HCT116 (cell line): ENCODE data around the gene ERCC5. TPM values are rescaled to one million over a fixed set of nuclear protein-coding genes. Genes with fewer than 3 reads are reported as not detected.

ENCODE experiments used
- ATAC-seq: fragments of 200-7000 bp; cut with Tn5 transposase; 2 replicates; pipeline ENCODE4 v1.9.1; 2020; ENCODE audit warnings: mild to moderate bottlenecking, moderate library complexity
- BruUV-seq: library from RNA; stranded (reverse); fragments of 400-500 nt; replicated peaks from 2 replicates; lab custom pipeline; 2021; lab: Mats Ljungman, UMichigan
- CTCF ChIA-PET: fragments of 300-600 bp; sonication (Branson Sonifier 250); formaldehyde crosslinking; loops from one replicate; lab custom pipeline; 2021; ENCODE audit warnings: antibody characterized with exemption; lab: Charles Lee
- POLR2A ChIA-PET: fragments of 300-600, 350-600 bp; sonication (Branson Sonifier 250); formaldehyde crosslinking; loops from one replicate; lab custom pipeline; 2021; ENCODE audit warnings: antibody characterized with exemption; lab: Charles Lee
- RAD21 ChIA-PET, 2 experiments: fragments of 300-600 bp; sonication (Branson Sonifier 250); formaldehyde crosslinking; loops; one replicate each; lab custom pipeline; 2023; ENCODE audit warnings: low total read pairs in 2 of 2; ENCODE audit not compliant: uncharacterized antibody in 2 of 2, unreplicated experiment in 2 of 2, low non-redundant PET in 1 of 2; lab: Charles Lee
- DNase-seq: peaks from one replicate; pipeline ENCODE4 v3.0.0-alpha.2; 2010; ENCODE audit warnings: low read depth, low spot score
- H2AFZ ChIP-seq: fragments of 200-600 bp; shearing (Covaris generic), sonication (generic); 2 replicates; pipeline ENCODE4 v1.6.1; 2017; ENCODE audit warnings: low read depth, mixed run types, mixed read lengths, antibody characterized with exemption, low read length; ENCODE audit not compliant: poor library complexity, severe bottlenecking
- H3K27ac ChIP-seq: 2 replicates; pipeline ENCODE4 v1.5.1; 2012; ENCODE audit warnings: low read depth, low read length
- H3K27me3 ChIP-seq: fragments of 200-600 bp; sonication (generic); 2 replicates; pipeline ENCODE4 v1.6.1; 2016; ENCODE audit warnings: mixed run types, low read length, mixed read lengths; ENCODE audit not compliant: insufficient read depth
- H3K36me3 ChIP-seq, 2 experiments: fragments of 200-500 bp in 1 of 2; fragments of 200-600 bp in 1 of 2; sonication (Bioruptor generic) in 1 of 2; sonication (generic) in 1 of 2; 2 replicates each; pipeline versions ENCODE4 v1.5.1 to v1.6.1; 2014 to 2016; ENCODE audit warnings: low read length in 2 of 2, inconsistent platforms in 1 of 2, mixed read lengths in 1 of 2, mixed run types in 1 of 2; ENCODE audit not compliant: insufficient read depth in 2 of 2, control insufficient read depth in 1 of 2
- H3K4me1 ChIP-seq, 2 experiments: fragments of 200-600 bp in 1 of 2; sonication (generic) in 1 of 2; 2 replicates each; pipeline versions ENCODE4 v1.5.1 to v1.6.1; 2012 to 2017; ENCODE audit warnings: low read length in 2 of 2, inconsistent platforms in 1 of 2, mild to moderate bottlenecking in 1 of 2, mixed read lengths in 1 of 2, mixed run types in 1 of 2, moderate library complexity in 1 of 2; ENCODE audit not compliant: insufficient read depth in 2 of 2, control insufficient read depth in 1 of 2
- H3K4me2 ChIP-seq: fragments of 200-600 bp; sonication (generic); 2 replicates; pipeline ENCODE4 v1.6.1; 2017; ENCODE audit warnings: mixed run types, low read length, mixed read lengths
- H3K4me3 ChIP-seq, 2 experiments: fragments of 200-600 bp in 1 of 2; sonication (generic) in 1 of 2; replicated peaks in 1 of 2; 2 replicates each; pipeline ENCODE4 v1.5.1; 2011 to 2016; ENCODE audit warnings: low read length in 2 of 2, control low read depth in 1 of 2, low read depth in 1 of 2, mild to moderate bottlenecking in 1 of 2, mixed read lengths in 1 of 2, mixed run types in 1 of 2
- H3K79me2 ChIP-seq: fragments of 200-600 bp; sonication (generic); 2 replicates; pipeline ENCODE4 v1.6.1; 2017; ENCODE audit warnings: mild to moderate bottlenecking, mixed run types, low read length, moderate library complexity, mixed read lengths; ENCODE audit not compliant: insufficient read depth
- H3K9ac ChIP-seq: fragments of 200-600 bp; sonication (generic); 2 replicates; pipeline ENCODE4 v1.6.1; 2016; ENCODE audit warnings: low read length, mixed read lengths
- H3K9me2 ChIP-seq: fragments of 200-600 bp; sonication (generic), shearing (Covaris generic); 2 replicates; pipeline ENCODE4 v1.6.1; 2017; ENCODE audit warnings: mixed run types, mild to moderate bottlenecking, moderate library complexity; ENCODE audit not compliant: insufficient read depth
- H3K9me3 ChIP-seq, 2 experiments: fragments of 200-500 bp in 1 of 2; fragments of 200-600 bp in 1 of 2; sonication (Bioruptor generic) in 1 of 2; sonication (generic) in 1 of 2; 2 replicates each; pipeline ENCODE4 v1.6.1; 2014 to 2017; ENCODE audit warnings: low read length in 2 of 2, mixed read lengths in 2 of 2, inconsistent platforms in 1 of 2, low read depth in 1 of 2, mild to moderate bottlenecking in 1 of 2, mixed run types in 1 of 2, moderate library complexity in 1 of 2; ENCODE audit not compliant: control insufficient read depth in 1 of 2, insufficient read depth in 1 of 2
- H4K20me1 ChIP-seq: fragments of 200-600 bp; sonication (generic), shearing (Covaris generic); 2 replicates; pipeline ENCODE4 v1.6.1; 2017; ENCODE audit warnings: mixed run types, mild to moderate bottlenecking, moderate library complexity; ENCODE audit not compliant: insufficient read depth
- ATF3 ChIP-seq: IDR thresholded peaks from 2 replicates; pipeline ENCODE4 v1.6.1; 2012
- CEBPB ChIP-seq: IDR thresholded peaks from 2 replicates; pipeline ENCODE4 v1.6.1; 2012; ENCODE audit warnings: low read depth
- EZH2phosphoT487 ChIP-seq: fragments of 200-600 bp; IDR thresholded peaks from 2 replicates; pipeline ENCODE4 v1.6.1; 2018; ENCODE audit warnings: antibody characterized with exemption, borderline replicate concordance
- MAX ChIP-seq: IDR thresholded peaks from 2 replicates; pipeline ENCODE4 v1.6.1; 2012
- POLR2A ChIP-seq: IDR thresholded peaks from 2 replicates; pipeline ENCODE4 v1.7.0; 2011; ENCODE audit warnings: borderline replicate concordance; ENCODE audit not compliant: insufficient read depth, insufficient read length; ENCODE audit errors: extremely low read depth
- POLR2AphosphoS5 ChIP-seq: IDR thresholded peaks from 2 replicates; pipeline ENCODE4 v1.6.1; 2011; ENCODE audit warnings: mild to moderate bottlenecking, low read depth, low read length, moderate library complexity
- REST ChIP-seq: IDR thresholded peaks from 2 replicates; pipeline ENCODE4 v1.6.1; 2012; ENCODE audit warnings: low read depth
- SIN3A ChIP-seq: IDR thresholded peaks from 2 replicates; pipeline ENCODE4 v1.6.1; 2012; ENCODE audit warnings: low read depth
- SP1 ChIP-seq: IDR thresholded peaks from 2 replicates; pipeline ENCODE4 v1.6.1; 2012; ENCODE audit warnings: low read depth
- SRF ChIP-seq: IDR thresholded peaks from 2 replicates; pipeline ENCODE4 v1.6.1; 2012; ENCODE audit warnings: low read depth
- YY1 ChIP-seq: IDR thresholded peaks from 2 replicates; pipeline ENCODE4 v1.6.1; 2011; ENCODE audit warnings: low read length, low read depth, moderate library complexity, mild to moderate bottlenecking; ENCODE audit not compliant: insufficient replicate concordance; ENCODE audit errors: extremely low read depth
- ZNF274 ChIP-seq: fragments of 200-500 bp; sonication (Bioruptor generic); IDR thresholded peaks from 2 replicates; pipeline ENCODE4 v1.6.1; 2014; ENCODE audit warnings: mild to moderate bottlenecking, low read depth, low read length, inconsistent platforms
- intact Hi-C: fragments of 100-400 bp; cut with micrococcal nuclease; formaldehyde crosslinking; loops from 2 replicates; pipeline ENCODE4 v1.10.0; 2022
- total RNA-seq: library from RNA; stranded (reverse); gene quantifications from one replicate; pipeline ENCODE4 v1.2.1, GENCODE V29; 2021; ENCODE audit not compliant: unreplicated experiment

The ERCC5 gene
- total RNA-seq, 1 experiment from 2014 or later: 25.6 TPM

GRCh38 chr13:102913914-102914313 lies 68.1 kb downstream of the ERCC5 start:
- ChIA-PET POLR2A (no interaction called here), CTCF (no interaction called here), RAD21 (no interaction called here)
- H3K27me3 ChIP-seq: no peaks in the 10 kb centered on the region
- BruUV-seq: no TSS peak
- no peak overlapping the region for H3K9ac ChIP-seq
- no peaks in the 10 kb centered on the region for H4K20me1 ChIP-seq
- DNase-seq (no peak), ATAC-seq (no peak)
- no peaks in the 10 kb centered on the region for H3K9me3 ChIP-seq
- no peak overlapping the region for H3K27ac ChIP-seq
- no peaks in the 10 kb centered on the region for H3K9me2 ChIP-seq
- TF ChIP-seq POLR2A: no peak
- no peak for TF ChIP-seq CEBPB
- TF ChIP-seq YY1: no peak
- no peak for TF ChIP-seq MAX
- TF ChIP-seq SRF: no peak
- TF ChIP-seq EZH2phosphoT487: no peak
- TF ChIP-seq SIN3A: no peak
- TF ChIP-seq SP1: no peak
- TF ChIP-seq REST: no peak
- no peak for TF ChIP-seq POLR2AphosphoS5
- TF ChIP-seq ATF3: no peak
- TF ChIP-seq ZNF274: no peak
- no peak overlapping the region for H3K4me2 ChIP-seq
- no peaks in the 10 kb centered on the region for H3K79me2 ChIP-seq
- H3K36me3 ChIP-seq: no peaks in the 10 kb centered on the region
- H3K4me3 ChIP-seq: no peak overlapping the region
- H3K4me1 ChIP-seq: no peaks in the 10 kb centered on the region
- no peak overlapping the region for H2AFZ ChIP-seq
- intact Hi-C loops: loop anchor here (10.0 kb wide), 1 partner anchor 871 kb away; no protein-coding TSS in a partner anchor
